CD4-positive, alpha-beta T cell treated with Interferon alpha-2 for 1 hour (primary cell): ENCODE results near the gene ATP6AP2.

Experiments
- DNase-seq, 2 donors: peaks; one replicate each; pipeline ENCODE4 v3.0.0-alpha.2; 2020 to 2022

ATP6AP2 gene

GRCh38 chrX:40646489-40647306, 65.9 kb downstream of the ATP6AP2 start:
- DNase-seq: peak; percentile 18 to 34

- peak; percentile 93 to 97 for DNase-seq
Measured at GRCh38 chrX:40647307-40648197, 66.8 kb downstream of the ATP6AP2 start, which contains the start of gene CXorf38. TSS of gene CXorf38 (minus strand) at chrX:40647561. CDS start at chrX:40647520, 41 bp downstream.

GRCh38 chrX:40651620-40652223, 71.0 kb downstream of the ATP6AP2 start:
- DNase-seq: peak; percentile 78

- no peak for DNase-seq
Measured at GRCh38 chrX:40652664-40653063, 71.9 kb downstream of the ATP6AP2 start.

- no peak for DNase-seq
Measured at GRCh38 chrX:40653535-40653934, 72.8 kb downstream of the ATP6AP2 start.
